CD4-positive, alpha-beta T cell treated with Interleukin-2 at 100 ng/mL for 4 hours (primary cell): ENCODE data around the gene PIK3CA.
"Not testable (repeated sequence)": the region's sequence is repeated elsewhere in the genome, so short reads cannot be mapped to it uniquely, and the experiment has no call there.

Source experiments
- DNase-seq: peaks from one replicate; pipeline ENCODE4 v3.0.0-alpha.2; 2020; ENCODE audit warnings: low spot score

The PIK3CA gene

GRCh38 chr3:179265092-179265491, 116.9 kb downstream of the PIK3CA start:
- DNase-seq, result no peak

GRCh38 chr3:179265875-179266274, 117.7 kb downstream of the PIK3CA start:
- no peak for DNase-seq

DNA sequence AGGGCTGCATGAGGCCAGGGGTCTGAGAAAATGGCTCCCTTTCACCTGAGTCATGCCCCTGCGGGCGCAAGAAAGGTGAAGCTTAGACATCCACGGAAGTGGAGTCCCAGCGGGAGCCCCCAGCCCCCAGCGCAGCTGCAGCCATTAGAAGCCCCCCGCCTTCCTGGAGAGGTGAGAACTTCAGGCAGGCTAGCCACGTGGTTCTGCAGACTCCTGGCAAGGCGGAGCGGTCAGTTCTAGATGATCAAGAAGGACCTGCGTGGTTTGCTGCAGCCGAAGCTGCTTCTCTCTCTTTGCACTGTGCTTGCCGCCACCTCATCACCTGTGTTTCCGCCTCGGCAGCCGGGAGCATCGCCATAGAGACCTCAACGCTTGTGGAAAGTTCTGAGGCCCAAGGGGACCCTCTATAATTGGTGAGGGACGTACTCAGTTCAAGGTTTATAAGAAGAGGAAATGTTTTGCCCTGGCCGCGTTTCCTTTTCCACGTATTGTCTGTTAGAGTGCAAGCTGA, 118.6 kb downstream of the PIK3CA start:
- DNase-seq, result no peak

DNA sequence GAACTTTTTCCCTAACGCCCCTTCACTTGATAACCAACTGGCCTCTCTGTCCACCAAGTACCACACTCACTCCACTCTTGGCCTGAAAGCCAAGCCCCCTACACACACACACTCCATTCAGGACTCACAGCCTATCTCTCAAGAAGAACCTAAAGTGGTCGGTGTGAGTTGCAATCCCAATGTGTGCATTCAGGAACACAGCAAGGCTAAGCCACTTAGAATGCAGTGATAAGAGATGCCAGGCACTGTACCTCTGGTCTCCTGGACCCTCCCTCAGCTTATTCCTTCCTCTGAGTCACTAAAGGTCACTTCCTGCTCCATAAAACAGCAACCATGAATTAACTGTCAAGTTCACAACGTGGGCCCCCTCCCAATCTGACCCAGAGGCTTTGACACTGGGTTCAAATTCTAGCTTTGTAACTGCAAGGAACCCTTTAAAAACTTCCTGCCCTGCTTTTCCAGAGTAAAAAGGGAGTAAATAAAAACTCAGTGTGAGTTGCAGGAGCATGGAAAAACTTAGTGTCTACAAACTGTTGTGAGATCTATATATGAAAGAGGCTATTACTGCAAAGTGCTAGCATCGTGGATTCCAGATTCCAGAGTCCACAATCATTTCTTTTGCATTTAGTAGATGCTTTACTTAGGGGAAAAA, 120.4 kb downstream of the PIK3CA start:
- DNase-seq, result no peak

- no peak for DNase-seq
These were observed 121.1 kb downstream of the PIK3CA start for GRCh38 chr3:179269152-179269707.

GRCh38 chr3:179272385-179272784, 124.2 kb downstream of the PIK3CA start:
- peak; percentile 12 for DNase-seq

GRCh38 chr3:179274434-179274833, 126.3 kb downstream of the PIK3CA start:
- DNase-seq, result not testable (repeated sequence)

- no peak for DNase-seq
These were observed 127.8 kb downstream of the PIK3CA start for GRCh38 chr3:179276001-179276400.

DNA sequence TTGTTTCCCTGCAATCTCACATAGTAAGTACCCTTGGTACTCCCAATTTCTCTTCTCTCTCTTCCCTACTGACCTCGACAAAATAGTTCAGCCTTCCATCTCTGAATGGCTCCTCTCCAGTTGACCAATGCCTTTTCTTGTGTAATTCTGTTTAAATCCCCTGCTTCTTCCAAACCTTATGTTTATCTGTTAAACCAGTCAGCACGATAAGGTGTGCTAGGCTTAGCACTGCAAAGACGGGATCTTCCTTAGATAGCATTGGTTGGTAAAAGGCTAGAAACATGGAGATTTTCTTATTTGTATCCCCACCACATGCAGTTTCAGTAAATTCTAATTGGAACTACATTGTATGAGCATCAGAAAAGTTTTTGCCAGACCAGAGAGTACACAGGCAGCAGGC, 128.6 kb downstream of the PIK3CA start:
- DNase-seq, result no peak

DNA sequence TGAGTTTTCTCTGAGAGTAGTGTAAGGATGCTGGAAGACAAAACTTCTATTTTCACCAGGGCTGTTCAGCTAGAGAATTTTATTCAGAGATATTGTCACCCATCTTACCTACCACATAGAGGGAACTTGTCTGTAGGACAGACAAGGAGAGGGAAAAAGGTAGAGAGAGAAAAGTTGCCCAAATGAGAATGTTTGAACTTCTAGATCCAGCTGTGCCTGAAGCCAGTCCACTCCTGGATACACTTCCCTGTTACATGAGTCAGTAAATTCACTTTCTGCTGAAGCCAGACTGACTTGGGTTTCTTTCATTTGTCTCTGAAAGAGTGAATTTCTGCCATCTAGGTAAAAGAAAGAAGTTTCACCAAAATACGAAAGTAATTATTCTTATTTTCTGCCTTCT, 130.0 kb downstream of the PIK3CA start:
- no peak for DNase-seq

DNA sequence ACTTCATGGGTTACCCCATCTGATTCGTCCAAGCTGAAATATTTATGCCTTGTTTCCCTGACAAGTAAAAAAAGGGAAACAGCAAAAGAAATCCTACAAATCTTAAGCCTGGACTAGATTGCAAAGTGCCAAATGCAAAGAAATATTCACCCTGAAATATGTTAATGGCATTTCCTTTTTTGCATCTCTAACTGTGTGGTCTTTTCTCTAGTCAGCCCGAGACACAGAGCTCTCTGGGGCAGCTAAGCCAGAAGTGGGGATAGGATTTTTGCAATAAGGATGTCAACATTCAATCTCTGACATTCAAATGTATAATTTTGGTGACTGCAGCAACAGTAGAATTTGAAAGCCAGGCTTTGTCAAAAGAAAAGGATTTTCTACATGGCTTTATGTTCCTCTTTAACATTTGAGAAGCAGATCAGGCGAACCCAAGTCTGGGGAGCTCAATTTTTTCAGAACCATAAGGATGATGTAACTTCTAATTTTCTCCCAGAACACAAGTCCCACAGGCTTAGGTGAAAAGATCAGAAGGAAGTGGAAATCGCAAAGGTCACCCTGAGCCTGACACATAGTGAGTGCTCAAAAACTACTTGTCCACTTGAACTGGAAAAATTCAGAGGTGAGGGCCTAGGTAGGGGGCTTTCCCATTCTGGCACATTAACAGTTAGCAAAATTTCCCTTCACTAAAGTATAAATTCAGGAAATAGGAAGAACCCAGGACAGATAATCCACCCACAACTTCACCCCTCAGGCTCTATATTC, 131.0 kb downstream of the PIK3CA start:
- no peak for DNase-seq

- DNase-seq, result no peak
These were observed 131.7 kb downstream of the PIK3CA start for GRCh38 chr3:179279837-179280236.

DNA sequence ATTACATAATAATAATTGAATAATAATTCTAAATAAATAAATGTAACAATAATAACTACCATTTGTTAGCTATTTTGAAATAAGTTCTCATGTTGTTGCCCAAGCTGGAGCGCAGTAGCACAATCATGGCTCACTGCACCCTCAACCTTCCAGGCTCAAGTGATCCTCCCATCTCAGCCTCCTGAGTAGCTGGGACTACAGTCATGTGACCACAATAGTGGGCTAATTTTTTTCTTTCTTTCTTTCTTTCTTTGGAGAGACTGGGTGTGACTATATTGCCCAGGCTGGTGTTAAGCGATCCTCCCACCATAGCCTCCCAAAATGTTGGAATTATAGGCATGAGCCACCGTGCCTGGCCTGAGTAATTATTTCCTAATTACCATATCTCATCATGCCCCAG, 133.7 kb downstream of the PIK3CA start:
- no peak for DNase-seq

DNA sequence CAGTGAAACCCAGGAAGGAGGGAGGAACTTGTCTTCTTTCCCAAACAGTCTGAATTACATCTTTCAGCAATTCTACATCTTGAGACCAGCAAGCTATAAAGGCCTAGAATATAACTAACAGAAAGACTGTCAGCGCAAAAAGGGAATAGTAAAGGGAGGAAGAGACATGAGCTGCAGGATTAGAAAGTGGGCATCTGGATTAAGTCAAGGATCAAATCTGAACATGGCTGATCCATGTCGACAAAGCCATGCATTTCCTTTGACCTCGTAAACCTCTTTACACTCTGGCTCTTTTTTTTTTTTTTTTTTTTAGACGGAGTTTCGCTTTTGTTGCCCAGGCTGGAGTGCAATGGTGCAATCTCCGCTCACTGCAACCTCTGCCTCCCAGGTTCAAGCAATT, 138.2 kb downstream of the PIK3CA start:
- DNase-seq, result no peak

DNA sequence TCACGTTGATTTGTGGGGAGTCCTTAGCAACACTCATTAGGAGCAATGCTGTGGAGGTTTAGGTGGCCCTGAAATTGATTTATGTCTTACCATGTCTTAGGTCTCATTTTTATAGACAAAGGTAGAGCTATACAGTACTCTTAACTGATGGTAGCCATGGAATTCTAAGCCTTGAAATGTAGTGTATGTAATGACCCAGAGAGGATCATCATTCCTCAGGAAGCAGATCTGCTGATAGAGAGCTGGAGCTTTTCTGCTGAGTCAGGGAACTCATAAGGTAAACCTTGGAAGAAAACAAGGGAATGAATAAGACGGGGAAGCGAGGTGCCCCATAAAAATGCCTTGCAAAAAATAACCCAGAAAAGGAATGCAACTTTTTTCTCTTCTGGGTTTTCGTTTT, 140.7 kb downstream of the PIK3CA start:
- no peak for DNase-seq

DNA sequence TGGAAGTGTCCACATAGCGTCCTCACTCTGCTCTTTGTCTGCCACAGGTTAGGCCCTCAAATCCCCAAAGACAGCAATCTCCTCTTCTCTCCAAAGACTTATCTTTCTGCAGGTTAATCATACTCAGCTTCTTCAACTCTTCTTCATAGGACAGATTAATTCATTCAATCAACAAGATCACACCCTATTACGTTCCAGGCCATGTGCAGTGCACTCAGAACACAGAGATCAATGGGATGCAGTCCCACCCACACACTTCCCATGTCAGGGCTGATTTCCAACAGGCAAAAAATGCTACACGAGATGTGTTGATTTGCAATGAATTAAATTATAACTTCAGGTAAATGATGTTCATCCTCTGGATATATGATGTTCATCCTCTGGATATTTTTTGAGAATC, 141.1 kb downstream of the PIK3CA start:
- no peak for DNase-seq
